Bronchial epithelial cell (primary cell): ENCODE data around the gene ABL1. TPM values are rescaled to one million over a fixed set of nuclear protein-coding genes. Genes with fewer than 3 reads are reported as not detected.

Experiments
- DNase-seq: peaks from one replicate; pipeline ENCODE4 v3.0.0-alpha.2; 2010; ENCODE audit warnings: low read depth
- FAIRE-seq: peaks from 2 replicates; lab custom pipeline; 2011; peaks lifted over from hg19 to GRCh38; lab: Jason Lieb, UNC
- H3K27me3 ChIP-seq: 2 replicates; pipeline ENCODE4 v1.5.1; 2011; ENCODE audit warnings: low read length; ENCODE audit not compliant: control insufficient read depth, insufficient read depth
- H3K36me3 ChIP-seq: 2 replicates; pipeline ENCODE4 v1.5.1; 2011; ENCODE audit warnings: low read length; ENCODE audit not compliant: control insufficient read depth, insufficient read depth
- H3K4me3 ChIP-seq: 2 replicates; pipeline ENCODE4 v1.5.1; 2011; ENCODE audit warnings: mild to moderate bottlenecking, low read depth, low read length, control low read depth
- total RNA-seq: library from RNA; depleted of rRNA; stranded (reverse); fragments of >200 nt; gene quantifications from 2 replicates; pipeline ENCODE4 v1.2.1, GENCODE V29; 2014
- TF ChIP-seq, protein P1 (sequence below): IDR thresholded peaks from 2 replicates; pipeline ENCODE4 v1.5.1; 2011; ENCODE audit warnings: mild to moderate bottlenecking, moderate library complexity, low read length, control low read depth, inconsistent platforms; ENCODE audit not compliant: insufficient read depth, severe bottlenecking

ABL1 gene
- total RNA-seq, 1 donor from 2014 or later = 17.6 TPM

DNA sequence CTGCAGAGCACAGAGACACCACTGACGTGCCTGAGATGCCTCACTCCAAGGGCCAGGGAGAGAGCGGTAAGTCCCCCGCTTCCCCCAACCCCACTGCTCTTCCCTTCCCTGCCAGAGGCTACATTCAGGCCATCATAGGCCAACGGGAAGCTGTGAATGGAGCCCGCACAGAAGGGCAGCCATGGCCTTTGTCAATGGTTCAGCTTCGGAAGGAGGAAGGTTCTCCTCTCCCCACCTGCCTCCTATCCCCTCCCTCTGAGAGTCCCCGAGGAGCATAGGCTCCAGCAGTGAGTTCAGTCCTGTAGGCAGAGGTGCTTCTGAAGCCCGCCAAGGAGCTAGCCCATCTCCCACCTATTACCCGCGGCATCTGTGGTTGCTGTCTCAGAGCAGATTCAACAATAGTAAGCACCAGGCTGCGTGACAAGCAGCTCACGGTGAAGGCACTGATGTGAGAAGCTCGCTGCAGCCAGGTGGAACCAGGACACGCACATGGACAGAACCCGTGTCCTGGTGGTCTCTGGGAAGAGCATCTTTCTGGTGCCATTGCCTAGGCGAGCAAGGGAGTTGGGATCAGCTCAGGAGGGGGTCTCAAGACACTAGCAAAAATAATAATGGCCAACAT lies 45.7 kb downstream of the ABL1 start:
- TF ChIP-seq, protein P1, sequence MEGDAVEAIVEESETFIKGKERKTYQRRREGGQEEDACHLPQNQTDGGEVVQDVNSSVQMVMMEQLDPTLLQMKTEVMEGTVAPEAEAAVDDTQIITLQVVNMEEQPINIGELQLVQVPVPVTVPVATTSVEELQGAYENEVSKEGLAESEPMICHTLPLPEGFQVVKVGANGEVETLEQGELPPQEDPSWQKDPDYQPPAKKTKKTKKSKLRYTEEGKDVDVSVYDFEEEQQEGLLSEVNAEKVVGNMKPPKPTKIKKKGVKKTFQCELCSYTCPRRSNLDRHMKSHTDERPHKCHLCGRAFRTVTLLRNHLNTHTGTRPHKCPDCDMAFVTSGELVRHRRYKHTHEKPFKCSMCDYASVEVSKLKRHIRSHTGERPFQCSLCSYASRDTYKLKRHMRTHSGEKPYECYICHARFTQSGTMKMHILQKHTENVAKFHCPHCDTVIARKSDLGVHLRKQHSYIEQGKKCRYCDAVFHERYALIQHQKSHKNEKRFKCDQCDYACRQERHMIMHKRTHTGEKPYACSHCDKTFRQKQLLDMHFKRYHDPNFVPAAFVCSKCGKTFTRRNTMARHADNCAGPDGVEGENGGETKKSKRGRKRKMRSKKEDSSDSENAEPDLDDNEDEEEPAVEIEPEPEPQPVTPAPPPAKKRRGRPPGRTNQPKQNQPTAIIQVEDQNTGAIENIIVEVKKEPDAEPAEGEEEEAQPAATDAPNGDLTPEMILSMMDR = no peak
- Histone ChIP-seq H3K36me3 (peaks cover 34% of the 10 kb centered on the region), H3K27me3 (no peaks in the 10 kb centered on the region), H3K4me3 (no peak overlapping the region)
- no peak for FAIRE-seq
- DNase-seq = no peak

- no peak overlapping the region for H3K4me3 ChIP-seq
- H3K27me3 ChIP-seq = no peaks in the 10 kb centered on the region
- TF ChIP-seq, protein P1 = no peak
- FAIRE-seq (no peak), DNase-seq (no peak)
- peaks cover 35% of the 10 kb centered on the region for H3K36me3 ChIP-seq
Measured at GRCh38 chr9:130881516-130881915, 46.5 kb downstream of the ABL1 start.

DNA sequence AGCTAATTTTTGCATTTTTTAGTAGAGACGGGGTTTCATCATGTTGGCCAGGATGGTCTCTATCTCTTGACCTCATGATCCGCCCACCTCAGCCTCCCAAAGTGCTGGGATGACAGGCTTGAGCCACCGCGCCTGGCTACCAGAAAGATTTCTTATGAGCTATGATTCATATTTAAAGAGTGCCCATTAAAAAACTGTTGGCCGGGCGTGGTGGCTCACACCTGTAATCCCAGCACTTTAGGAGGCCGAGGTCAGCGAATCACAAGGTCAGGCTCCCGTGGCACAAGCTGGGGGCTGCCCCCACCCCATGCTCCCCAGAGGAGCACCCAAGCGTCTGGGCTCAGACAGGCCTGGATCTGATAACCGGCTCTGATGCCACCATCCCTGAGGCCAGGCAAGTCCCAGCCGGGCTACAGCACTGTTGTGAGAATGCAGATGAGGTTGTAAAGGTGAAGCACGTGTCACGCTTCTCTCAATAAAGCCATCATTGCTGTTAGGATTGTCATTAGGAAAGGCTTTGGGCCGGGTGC lies 47.7 kb downstream of the ABL1 start:
- FAIRE-seq = no peak
- DNase-seq = no peak
- peaks cover 34% of the 10 kb centered on the region for H3K36me3 ChIP-seq
- no peaks in the 10 kb centered on the region for H3K27me3 ChIP-seq
- TF ChIP-seq, protein P1 = no peak
- no peak overlapping the region for H3K4me3 ChIP-seq

DNA sequence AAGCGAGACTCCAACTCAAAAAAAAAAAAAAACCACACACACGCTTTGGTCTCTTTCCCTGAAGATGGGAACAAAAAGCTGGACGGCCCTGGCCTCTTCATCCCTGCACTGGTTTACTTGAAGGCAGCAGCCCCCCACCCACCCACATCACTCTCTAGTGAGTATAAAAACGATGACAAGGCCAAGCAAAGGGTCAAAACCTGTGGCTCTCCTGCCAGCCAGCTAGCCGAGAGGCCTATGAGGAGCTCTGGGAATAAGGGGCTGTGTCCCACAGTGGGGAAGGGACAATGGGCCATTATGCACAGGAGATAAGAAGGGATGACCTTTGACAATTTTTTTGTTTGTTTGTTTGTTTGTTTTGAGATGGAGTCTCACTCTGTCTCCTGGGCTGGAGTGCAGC lies 48.4 kb downstream of the ABL1 start:
- DNase-seq = no peak
- no peak for FAIRE-seq
- Histone ChIP-seq H3K4me3 (no peak overlapping the region), H3K27me3 (no peaks in the 10 kb centered on the region), H3K36me3 (peaks cover 34% of the 10 kb centered on the region)
- TF ChIP-seq, protein P1 = no peak

DNA sequence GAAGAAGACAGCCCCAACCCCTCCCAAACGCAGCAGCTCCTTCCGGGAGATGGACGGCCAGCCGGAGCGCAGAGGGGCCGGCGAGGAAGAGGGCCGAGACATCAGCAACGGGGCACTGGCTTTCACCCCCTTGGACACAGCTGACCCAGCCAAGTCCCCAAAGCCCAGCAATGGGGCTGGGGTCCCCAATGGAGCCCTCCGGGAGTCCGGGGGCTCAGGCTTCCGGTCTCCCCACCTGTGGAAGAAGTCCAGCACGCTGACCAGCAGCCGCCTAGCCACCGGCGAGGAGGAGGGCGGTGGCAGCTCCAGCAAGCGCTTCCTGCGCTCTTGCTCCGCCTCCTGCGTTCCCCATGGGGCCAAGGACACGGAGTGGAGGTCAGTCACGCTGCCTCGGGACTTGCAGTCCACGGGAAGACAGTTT lies 49.1 kb downstream of the ABL1 start:
- Histone ChIP-seq H3K4me3 (no peak overlapping the region), H3K27me3 (no peaks in the 10 kb centered on the region), H3K36me3 (peaks cover 36% of the 10 kb centered on the region)
- TF ChIP-seq, protein P1 = no peak
- FAIRE-seq (no peak), DNase-seq (no peak)
